GM21390 (cell line): ENCODE measurements around the gene NPIPB13.
"Not testable (repeated sequence)": the region's sequence is repeated elsewhere in the genome, so short reads cannot be mapped to it uniquely, and the experiment has no call there.

Experiments
- ATAC-seq: cut with Tn5 transposase; IDR thresholded peaks from one replicate; pipeline ENCODE4 v1.9.1; 2021; ENCODE audit not compliant: unreplicated experiment

The NPIPB13 gene

DNA sequence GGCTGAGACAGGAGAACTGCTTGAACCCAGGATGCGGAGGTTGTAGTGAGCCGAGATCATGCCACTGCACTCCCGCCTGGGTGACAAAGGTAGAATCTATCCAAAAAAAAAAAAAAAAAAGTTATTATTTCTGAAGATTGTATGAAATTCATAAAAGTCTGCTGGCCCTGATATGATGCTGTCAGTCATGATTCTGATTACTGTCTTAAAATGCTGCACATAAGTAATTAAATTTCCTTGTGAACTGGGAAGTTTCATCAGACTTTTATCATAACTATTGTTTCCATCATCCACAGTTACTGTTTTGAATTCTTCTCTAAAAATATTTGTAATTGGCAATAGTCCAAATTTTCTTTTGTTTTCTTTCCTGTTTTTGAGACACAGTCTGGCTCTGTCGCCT, at the start of gene NPIPB13:
Gene NPIPB13, minus strand, starts transcription at position 101 of the 400 bp plus-strand sequence. CDS start 2,906 bp downstream, outside the sequence.
- not testable (repeated sequence) for ATAC-seq

DNA sequence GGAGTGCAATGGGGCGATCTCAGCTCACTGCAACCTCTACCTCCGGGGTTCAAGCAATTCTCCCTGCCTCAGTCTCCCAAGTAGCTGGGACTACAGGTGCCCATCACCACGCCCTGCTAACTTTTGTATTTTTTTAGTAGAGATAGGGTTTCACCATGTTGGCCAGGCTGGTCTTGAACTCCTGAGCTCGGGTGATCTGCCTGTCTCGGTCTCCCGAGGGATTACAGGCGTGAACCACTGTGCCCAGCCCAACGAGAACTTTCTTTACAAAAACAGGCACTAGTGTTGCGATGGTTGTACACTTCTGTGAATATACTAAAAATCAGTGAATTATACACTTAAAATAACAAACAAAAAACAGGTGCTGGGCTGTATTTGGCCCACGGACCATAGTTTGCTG, 34.1 kb upstream of the NPIPB13 start:
- not testable (repeated sequence) for ATAC-seq

DNA sequence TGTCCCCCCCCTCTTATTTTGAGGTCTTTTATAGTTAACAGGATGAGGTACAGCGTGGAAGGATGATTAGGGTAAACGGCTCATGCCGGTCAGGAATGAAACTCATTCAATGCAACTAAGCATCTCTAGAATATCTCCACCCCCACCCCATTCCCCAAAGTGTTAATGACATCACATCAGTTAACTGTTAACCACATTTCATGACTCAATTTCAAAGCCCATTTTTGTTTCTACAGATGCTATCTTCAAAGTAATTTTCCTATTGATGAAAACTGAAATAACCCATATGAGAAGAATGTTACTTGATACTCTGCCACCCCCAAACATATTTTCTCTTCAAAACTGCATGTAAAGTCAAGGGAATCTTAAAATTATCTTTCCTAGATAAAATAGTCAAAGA, 30.2 kb upstream of the NPIPB13 start:
- not testable (repeated sequence) for ATAC-seq

DNA sequence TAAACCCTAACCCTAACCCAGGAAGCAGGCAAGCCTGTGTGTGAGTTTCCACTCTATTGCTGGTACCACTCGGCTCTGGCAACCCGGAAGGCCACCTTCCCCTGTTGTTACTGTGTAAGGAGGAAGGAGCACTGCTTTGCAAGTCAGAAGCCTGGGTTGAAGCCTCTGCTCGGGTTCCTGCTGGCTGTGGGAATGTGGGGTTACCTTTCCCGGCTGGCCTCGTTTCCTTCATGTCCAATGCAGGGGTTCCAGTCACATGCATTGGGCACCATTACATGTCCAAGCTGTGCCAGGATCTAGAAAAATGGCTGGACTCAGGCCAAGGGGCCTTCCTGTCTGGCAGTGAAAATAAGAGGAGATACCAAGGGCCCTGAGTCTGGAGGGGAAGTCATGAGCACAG, 31.2 kb downstream of the NPIPB13 start:
- not testable (repeated sequence) for ATAC-seq

DNA sequence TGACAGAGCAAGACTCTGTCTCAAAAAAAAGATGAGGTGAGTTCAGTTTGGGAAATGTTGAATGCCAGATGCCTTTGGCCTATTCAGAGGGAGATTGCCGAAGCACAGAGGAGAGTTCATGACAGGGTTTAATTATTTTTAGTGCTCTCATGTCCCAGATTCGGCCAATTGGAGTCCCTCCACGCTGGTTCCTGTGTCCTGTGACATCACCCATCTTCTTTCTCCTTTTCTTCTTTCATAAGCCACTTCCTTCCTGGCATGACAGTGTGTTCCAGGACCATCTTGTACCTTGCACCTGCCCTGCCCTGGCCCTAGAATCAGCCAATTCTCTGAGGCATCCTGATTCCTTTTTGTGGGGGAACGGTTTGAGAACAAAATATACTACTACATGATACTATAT, 36.9 kb downstream of the NPIPB13 start:
- ATAC-seq: not testable (repeated sequence)

DNA sequence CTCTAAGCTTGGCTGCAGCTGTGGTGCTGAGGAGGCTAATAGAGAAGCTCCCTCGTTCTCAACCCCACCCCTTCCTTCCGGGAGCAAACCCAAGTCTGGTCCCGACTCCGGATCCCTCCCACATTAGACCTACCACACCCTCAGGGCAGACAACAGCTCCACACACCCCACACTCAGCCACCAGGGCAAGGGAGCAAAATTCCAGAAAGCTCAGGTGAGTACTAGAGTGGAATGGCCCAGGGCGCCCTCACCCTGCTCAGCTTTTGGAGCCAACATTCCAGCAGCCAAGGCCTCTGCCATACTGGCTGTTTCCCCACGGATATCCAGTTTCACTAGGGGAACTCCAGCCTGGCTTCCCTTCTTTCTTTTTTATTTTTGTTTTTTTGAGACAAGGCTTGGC, 39.2 kb downstream of the NPIPB13 start:
- ATAC-seq: not testable (repeated sequence)

DNA sequence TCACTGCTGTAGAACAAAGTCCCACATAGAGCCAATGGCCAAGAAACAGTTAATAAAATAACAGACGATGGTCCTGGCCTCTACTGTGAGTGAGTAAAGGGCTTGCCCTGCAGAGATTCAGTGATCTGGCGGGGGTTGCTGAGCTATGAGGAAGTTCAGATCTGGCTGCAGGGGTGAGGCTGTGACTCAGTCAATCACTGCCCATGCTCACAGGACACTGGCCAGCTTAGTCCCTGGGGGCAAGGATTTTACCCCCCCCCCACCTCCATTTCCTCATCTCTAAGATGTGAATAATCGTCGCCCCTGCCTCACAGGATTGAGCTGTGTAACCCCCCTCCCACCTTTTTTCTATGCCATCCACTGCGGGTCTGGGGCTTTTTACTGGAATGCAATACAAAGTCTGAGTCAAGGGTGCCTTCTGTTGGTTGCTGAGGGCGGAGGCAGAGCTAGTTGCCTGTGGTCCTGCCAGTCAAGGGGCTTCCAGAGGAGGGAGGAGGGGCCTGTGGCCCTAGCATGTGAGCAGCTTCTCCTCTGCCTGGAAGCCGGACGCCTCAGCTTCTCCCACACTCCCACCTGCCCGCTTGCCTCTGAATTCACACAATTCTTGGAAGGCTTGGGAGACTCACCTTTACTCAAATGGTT, 41.1 kb downstream of the NPIPB13 start:
- not testable (repeated sequence) for ATAC-seq

DNA sequence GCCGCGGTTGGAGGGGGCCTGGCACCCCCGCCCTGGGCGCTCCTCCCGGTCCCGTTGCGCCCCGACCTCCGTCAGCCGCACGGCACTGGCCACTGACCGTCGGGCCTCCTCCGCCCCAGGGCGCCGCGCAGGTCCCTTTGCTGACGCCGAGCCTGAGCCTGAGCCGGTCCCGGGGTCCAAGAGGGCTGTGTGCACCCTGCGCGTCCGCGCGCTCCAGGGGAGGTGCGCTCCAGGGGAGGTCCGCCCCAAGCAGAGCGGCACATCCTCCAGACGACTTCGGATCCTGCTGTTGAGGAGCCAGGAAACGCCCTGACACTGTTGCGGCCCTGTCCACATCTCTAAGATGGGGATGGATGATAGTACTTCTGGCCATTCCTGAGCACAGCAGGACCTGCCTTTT, 42.0 kb downstream of the NPIPB13 start:
- ATAC-seq: not testable (repeated sequence)

DNA sequence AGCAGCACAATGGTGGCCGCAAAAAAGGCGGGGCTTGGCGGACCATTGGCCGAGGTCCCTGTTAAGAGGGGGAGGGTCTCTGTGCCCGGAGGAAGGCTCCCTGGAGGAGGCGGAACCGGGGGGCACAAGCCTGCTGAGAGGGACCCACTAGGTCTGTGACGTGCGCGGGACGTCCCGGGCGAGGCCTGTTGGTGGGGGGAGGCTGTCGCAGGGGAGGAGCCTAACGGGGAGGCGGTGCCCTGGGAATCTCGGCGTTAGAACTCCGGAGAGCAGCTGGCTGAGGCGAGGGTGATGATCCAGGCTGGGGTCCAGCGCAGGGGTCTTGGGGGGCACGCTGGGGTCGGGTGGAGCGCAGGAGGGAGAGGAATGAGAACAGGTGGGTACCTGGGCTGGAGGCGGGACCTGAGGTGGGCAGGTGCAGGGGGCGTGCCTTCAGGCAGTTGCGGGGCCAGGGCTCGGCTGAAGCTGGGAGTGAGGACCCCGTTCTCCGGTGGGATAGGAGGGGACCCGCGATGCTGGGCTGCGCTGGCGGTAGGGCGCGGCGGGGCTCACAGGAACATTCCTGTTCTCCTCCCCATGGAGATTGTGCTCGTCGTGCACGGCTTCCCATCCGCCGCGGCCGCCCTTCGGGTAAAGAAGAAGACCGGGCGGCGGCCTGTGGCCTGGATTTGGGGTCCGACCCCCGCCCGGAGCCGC, 42.6 kb downstream of the NPIPB13 start:
- not testable (repeated sequence) for ATAC-seq

DNA sequence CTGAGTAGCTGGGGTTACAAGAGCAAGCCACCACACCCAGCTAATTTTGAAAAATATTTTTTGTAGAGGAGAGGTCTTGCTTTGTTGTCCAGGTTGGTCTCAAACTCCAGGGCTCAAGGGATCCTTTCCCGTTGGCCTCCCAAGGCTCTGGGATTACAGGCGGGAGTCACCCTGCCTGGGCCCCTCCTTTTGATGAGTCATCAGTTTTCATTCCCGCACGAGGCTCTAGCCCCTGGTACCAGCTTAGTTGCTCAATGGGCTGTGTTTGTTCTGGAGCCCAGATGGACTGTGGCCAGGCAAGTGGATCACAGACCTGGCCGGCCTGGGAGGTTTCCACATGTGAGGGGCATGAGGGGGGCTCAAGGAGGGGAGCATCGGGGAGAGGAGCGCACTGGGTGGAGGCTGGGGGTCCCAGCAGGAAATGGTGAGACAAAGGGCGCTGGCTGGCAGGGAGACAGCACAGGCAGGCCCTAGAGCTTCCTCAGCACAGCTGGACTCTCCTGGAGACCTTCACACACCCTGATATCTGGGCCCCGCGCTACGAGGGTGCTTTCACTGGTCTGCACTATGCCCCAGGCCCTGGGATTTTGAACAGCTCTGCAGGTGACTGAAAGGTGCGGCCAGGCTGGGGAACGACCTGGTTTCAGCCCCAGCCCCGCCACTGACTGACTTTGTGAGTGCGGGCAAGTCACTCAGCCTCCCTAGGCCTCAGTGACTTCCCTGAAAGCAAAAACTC, 48.5 kb downstream of the NPIPB13 start:
- not testable (repeated sequence) for ATAC-seq

DNA sequence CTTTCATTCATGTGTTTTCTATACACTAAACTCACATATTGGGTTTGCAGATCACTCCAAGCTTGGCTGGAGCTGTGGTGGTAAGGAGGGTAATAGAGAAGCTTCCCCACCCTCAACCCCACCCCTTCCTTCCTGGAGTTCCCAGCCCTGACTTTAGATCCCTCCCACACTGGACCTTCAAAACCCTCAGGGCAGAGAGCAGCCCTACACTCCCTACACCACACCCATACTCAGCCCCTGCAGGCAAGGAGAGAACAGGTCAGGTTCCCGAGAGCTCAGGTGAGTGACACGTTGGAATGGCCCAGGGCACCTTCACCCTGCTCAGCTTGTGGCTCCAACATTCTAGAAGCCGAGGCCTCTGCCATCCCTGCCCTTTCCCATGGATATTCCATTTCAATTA, 49.2 kb downstream of the NPIPB13 start, which contains the start of gene SULT1A3:
Gene SULT1A3, plus strand, starts transcription at position 207 of the 400 bp plus-strand sequence. CDS start 1,474 bp downstream, outside the sequence.
- ATAC-seq: not testable (repeated sequence)
